Suprapubic skin (tissue), 4 donors: Measurements from ENCODE around the gene NCAN. TPM values are rescaled to one million over a fixed set of nuclear protein-coding genes. Genes with fewer than 3 reads are reported as not detected.

Experiments used
- DNase-seq, 2 donors: peaks; one replicate each; pipeline ENCODE4 v3.0.0-alpha.2; 2019; ENCODE audit warnings: low spot score in 2 of 2
- H3K27ac ChIP-seq: fragments of 200-600 bp; sonication (generic); one replicate; pipeline ENCODE4 v1.5.1; 2019
- H3K27me3 ChIP-seq: fragments of 200-600 bp; sonication (generic); one replicate; pipeline ENCODE4 v1.5.1; 2019
- H3K36me3 ChIP-seq: fragments of 200-600 bp; sonication (generic); one replicate; pipeline ENCODE4 v1.5.1; 2019
- H3K4me1 ChIP-seq: fragments of 200-600 bp; sonication (generic); one replicate; pipeline ENCODE4 v1.5.1; 2019
- H3K4me3 ChIP-seq: fragments of 200-600 bp; sonication (generic); one replicate; pipeline ENCODE4 v1.5.1; 2019; ENCODE audit warnings: mild to moderate bottlenecking
- H3K9me3 ChIP-seq: fragments of 200-600 bp; sonication (generic); one replicate; pipeline ENCODE4 v1.5.1; 2019
- EP300 ChIP-seq: sonication (generic); formaldehyde crosslinking; IDR thresholded peaks from one replicate; pipeline ENCODE4 v1.6.1; 2017; ENCODE audit warnings: antibody characterized with exemption
- POLR2A ChIP-seq, 2 donors: fragments of 450-650 bp; IDR thresholded peaks; one replicate each; pipeline ENCODE4 v1.6.1; 2017; ENCODE audit warnings: antibody characterized with exemption in 2 of 2, mild to moderate bottlenecking in 2 of 2, moderate library complexity in 2 of 2
- POLR2AphosphoS5 ChIP-seq, 3 donors: sonication (generic); formaldehyde crosslinking; IDR thresholded peaks; one replicate each; pipeline ENCODE4 v1.6.1; 2017; ENCODE audit warnings: antibody characterized with exemption in 3 of 3
- WGBS: methylation state at CpG from one replicate; pipeline ENCODE4 v1.1.5; 2018; 5-methylcytosine and 5-hydroxymethylcytosine counted together
- total RNA-seq, 4 donors: library from RNA; depleted of rRNA; stranded (reverse); fragments of >200 nt; gene quantifications; one replicate each; pipeline ENCODE4 v1.1.0, GENCODE V29; 2016
- TF ChIP-seq, protein P1 (sequence below), 2 donors: fragments of 200-600 bp in 1 of 2; fragments of 450-650 bp in 1 of 2; sonication (generic) in 1 of 2; IDR thresholded peaks; one replicate each; pipeline ENCODE4 v1.5.1; 2016 to 2019; ENCODE audit warnings: antibody characterized with exemption in 2 of 2, mild to moderate bottlenecking in 1 of 2, moderate library complexity in 1 of 2

The NCAN gene
- total RNA-seq, 4 donors from 2014 or later, result not detected

DNA sequence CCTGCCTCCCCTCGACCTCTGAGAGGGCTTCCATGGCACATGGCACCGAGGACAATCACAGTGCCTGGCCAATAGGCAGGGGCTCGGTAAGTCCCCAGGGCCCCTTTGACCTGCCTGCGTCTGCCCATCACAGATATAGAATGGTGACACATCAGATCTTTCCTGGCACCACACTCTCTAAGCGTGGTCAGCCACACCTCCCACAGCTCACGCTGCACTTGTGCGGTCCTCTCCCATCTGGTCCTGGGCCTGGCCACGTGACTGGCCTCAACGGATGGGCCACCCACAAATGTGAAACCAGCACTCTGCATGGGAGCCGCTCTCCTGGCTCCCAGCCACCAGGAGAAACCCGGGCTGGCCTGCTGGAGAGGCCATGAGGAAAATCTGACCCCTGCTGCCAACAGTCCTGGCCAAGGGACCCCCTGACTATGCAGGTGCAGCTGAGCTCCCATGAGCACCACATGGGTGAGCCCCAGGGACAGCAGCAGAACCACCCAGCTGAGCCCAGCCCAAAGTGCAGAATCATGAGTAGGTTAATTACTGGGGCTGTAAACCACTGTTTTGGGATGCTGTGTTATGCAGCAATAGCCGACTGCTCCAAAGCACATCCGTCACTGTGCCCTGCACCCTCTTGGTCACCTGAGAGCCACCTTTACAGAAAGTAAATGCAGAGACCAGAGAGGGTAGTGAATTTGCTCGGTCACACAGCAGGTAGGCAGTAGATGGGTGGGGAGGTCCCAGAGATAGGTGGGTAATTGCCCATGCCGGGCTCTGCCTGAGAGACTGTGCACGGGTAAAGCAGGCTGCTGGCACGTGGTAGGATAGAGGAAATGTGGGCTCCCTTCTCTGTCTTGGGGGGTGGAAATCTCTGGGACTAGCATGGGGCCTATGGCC is 32.0 kb upstream of the NCAN start:
- Histone ChIP-seq H3K9me3 (no peaks in the 10 kb centered on the region), H3K4me1 (no peaks in the 10 kb centered on the region), H3K27me3 (no peaks in the 10 kb centered on the region), H3K36me3 (peaks cover 66% of the 10 kb centered on the region), H3K4me3 (no peak overlapping the region), H3K27ac (no peak overlapping the region)
- no peak for DNase-seq
- 88% methylated on average over 16 of the region's 17 CpGs for WGBS
- no peak for TF ChIP-seq EP300
- TF ChIP-seq, protein P1, sequence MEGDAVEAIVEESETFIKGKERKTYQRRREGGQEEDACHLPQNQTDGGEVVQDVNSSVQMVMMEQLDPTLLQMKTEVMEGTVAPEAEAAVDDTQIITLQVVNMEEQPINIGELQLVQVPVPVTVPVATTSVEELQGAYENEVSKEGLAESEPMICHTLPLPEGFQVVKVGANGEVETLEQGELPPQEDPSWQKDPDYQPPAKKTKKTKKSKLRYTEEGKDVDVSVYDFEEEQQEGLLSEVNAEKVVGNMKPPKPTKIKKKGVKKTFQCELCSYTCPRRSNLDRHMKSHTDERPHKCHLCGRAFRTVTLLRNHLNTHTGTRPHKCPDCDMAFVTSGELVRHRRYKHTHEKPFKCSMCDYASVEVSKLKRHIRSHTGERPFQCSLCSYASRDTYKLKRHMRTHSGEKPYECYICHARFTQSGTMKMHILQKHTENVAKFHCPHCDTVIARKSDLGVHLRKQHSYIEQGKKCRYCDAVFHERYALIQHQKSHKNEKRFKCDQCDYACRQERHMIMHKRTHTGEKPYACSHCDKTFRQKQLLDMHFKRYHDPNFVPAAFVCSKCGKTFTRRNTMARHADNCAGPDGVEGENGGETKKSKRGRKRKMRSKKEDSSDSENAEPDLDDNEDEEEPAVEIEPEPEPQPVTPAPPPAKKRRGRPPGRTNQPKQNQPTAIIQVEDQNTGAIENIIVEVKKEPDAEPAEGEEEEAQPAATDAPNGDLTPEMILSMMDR (IDR thresholded peaks at IDR 0.05), result no peak
- no peak for TF ChIP-seq POLR2AphosphoS5 (IDR thresholded peaks at IDR 0.05)
- TF ChIP-seq POLR2A (IDR thresholded peaks at IDR 0.05), result no peak

DNA sequence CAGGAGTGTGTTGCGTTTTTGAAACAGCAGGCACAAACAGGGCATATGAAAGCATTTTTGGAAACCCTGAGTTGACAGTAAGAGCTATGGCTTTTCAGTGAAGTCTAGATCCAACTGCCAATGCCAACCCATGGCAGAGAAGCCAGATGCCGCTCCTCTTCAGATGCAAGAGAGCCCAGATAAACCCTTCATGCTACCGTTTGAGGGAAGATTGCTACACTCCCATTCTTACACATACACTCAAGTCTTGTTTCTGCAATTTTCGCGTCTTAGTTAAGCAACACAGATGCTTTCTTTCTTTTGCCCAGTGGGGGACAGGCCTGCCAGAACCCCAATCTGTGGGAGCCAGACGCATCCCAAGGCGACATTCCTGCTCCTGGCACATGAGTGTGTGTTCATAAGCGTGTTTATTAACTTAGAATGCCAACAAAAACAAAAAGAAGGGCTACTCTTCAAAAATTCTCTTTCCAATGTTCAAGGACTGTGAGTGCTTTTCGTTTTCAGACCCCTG is 30.2 kb upstream of the NCAN start:
- H3K4me1 ChIP-seq, result no peaks in the 10 kb centered on the region
- no peak overlapping the region for H3K4me3 ChIP-seq
- no peaks in the 10 kb centered on the region for H3K9me3 ChIP-seq
- H3K27ac ChIP-seq, result no peak overlapping the region
- WGBS, result 80% methylated on average over 9 of the region's 9 CpGs
- H3K36me3 ChIP-seq, result peaks cover 69% of the 10 kb centered on the region
- TF ChIP-seq POLR2AphosphoS5 (IDR thresholded peaks at IDR 0.05) (no peak), POLR2A (IDR thresholded peaks at IDR 0.05) (no peak), EP300 (no peak)
- TF ChIP-seq, protein P1 (IDR thresholded peaks at IDR 0.05), result no peak
- no peaks in the 10 kb centered on the region for H3K27me3 ChIP-seq
- DNase-seq, result no peak

DNA sequence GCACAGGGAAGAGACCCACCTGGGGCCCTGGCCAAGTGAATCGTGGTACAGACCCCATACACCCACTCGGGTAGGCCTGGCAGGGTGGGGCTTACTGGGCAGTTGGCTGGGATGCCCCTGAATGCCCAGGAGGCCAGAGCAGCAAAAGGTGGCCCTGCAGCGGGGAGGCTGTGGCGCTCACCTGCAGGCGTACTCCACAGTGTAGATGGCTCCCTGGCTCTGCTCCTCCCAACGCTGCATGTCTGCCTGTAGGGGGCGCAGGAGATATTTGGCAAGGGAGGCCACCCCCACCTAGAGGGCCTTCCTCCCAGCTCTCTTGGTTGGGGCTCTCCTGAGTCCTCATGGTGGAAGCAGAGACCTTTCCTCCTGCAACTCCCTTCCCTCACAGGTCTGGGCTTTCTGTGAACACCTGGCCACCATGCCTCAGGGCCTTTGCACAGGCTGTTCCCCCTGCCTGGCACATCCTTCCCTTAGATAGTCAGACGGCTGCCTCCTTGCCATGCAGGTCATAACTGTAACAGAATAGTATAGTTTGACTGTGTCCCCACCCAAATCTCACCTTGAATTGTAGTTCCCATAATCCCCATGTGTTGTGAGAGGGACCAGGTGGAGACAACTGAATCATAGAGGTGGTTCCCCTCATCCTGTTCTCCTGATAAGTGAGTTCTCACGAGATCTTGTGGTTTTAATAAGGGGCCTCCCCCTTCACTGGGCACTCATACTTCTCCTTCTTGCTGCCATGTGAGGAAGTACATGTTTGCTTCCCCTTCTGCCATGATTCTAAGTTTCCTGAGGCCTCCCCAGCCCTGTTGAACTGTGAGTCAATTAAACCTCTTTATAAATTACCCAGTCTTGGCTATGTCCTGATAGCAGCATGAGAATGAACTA is 25.7 kb upstream of the NCAN start:
- Histone ChIP-seq H3K27me3 (no peaks in the 10 kb centered on the region), H3K9me3 (no peaks in the 10 kb centered on the region), H3K36me3 (peaks cover 34% of the 10 kb centered on the region), H3K4me1 (peaks cover 22% of the 10 kb centered on the region), H3K4me3 (no peak overlapping the region), H3K27ac (no peak overlapping the region)
- TF ChIP-seq POLR2AphosphoS5 (IDR thresholded peaks at IDR 0.05), result no peak
- no peak for TF ChIP-seq EP300
- TF ChIP-seq, protein P1 (IDR thresholded peaks at IDR 0.05), result peak; percentile 20 to 39
- TF ChIP-seq POLR2A (IDR thresholded peaks at IDR 0.05), result no peak
- WGBS, result 61% methylated on average over 2 of the region's 9 CpGs
- no peak for DNase-seq

DNA sequence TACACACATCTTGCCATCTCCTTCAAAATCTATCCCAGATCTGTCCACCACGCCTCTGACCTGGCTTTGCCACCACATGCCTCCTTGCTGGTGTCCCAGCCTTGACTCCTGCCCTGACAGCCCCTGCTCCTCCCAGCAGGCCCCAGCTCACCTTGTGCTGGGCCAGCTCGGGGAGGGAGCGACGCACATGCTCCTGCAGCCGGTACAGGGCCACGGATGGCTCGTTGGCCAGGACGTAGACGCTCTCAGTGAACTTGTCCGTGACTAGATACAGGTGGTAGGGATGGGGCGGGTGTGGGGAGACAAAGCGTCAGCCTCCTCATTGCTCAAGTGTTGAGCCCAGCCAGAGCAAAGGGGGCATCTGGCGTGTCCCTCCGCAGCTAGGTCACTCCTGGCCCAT is 25.0 kb upstream of the NCAN start:
- WGBS, result 91% methylated on average over 14 of the region's 14 CpGs
- no peak for TF ChIP-seq POLR2AphosphoS5 (IDR thresholded peaks at IDR 0.05)
- no peak for TF ChIP-seq POLR2A (IDR thresholded peaks at IDR 0.05)
- TF ChIP-seq, protein P1 (IDR thresholded peaks at IDR 0.05), result no peak
- no peak for TF ChIP-seq EP300

DNA sequence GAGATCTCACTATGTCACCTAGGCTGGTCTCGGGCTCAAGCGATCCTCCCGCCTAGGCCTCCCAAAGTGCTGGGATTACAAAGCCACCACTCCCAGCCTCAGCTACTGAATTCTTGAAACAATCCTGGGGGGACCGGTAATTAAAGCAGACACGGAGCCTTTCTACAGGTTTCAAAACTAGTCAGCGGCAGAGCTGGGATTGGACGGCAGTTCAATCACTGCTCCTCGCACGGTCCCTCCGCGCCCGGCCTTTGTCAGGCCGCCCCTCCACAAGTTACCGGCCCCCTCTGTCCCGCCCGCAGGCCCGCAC is 20.0 kb upstream of the NCAN start:
- Histone ChIP-seq H3K36me3 (peaks cover 8% of the 10 kb centered on the region), H3K4me1 (peaks cover 52% of the 10 kb centered on the region), H3K27ac (peak overlapping the region; percentile 99), H3K9me3 (no peaks in the 10 kb centered on the region), H3K27me3 (no peaks in the 10 kb centered on the region), H3K4me3 (peak overlapping the region; percentile 87)
- TF ChIP-seq POLR2A (IDR thresholded peaks at IDR 0.05) (no peak), POLR2AphosphoS5 (IDR thresholded peaks at IDR 0.05) (no peak), EP300 (no peak)
- TF ChIP-seq, protein P1 (IDR thresholded peaks at IDR 0.05), result no peak
- 0% methylated on average over 11 of the region's 17 CpGs for WGBS
- no peak for DNase-seq

More for the DNA sequence above, 25.0 kb upstream of the NCAN start:
- H3K9me3 ChIP-seq, result no peaks in the 10 kb centered on the region
- H3K4me1 ChIP-seq, result peaks cover 26% of the 10 kb centered on the region
- peaks cover 28% of the 10 kb centered on the region for H3K36me3 ChIP-seq
- no peaks in the 10 kb centered on the region for H3K27me3 ChIP-seq
- H3K27ac ChIP-seq, result no peak overlapping the region
- no peak overlapping the region for H3K4me3 ChIP-seq
- no peak for DNase-seq
